ENCODE measurements around the gene DPAGT1.
"Not testable (repeated sequence)": the region's sequence is repeated elsewhere in the genome, so short reads cannot be mapped to it uniquely, and the experiment has no call there.

Gene DPAGT1

GRCh38 chr11:119059128-119059527, 42.5 kb downstream of the DPAGT1 start:
- not testable (repeated sequence) for DNase-seq (ENCODE audit: low read depth in 3 of 3, low spot score in 1 of 3)

- peak; percentile 97 to 99 (median 98) for DNase-seq (ENCODE audit: low read depth in 3 of 3, low spot score in 1 of 3)
Observed at GRCh38 chr11:119057000-119057769, 44.5 kb downstream of the DPAGT1 start, which contains the start of gene HYOU1. HYOU1 (minus strand) TSS chr11:119057205; CDS start chr11:119056160, 1,045 bp downstream.

- DNase-seq (ENCODE audit: low read depth in 3 of 3, low spot score in 1 of 3) = peak in 1 of 3 donors; percentile 18
Observed at GRCh38 chr11:119056421-119056999, 45.1 kb downstream of the DPAGT1 start.

- no peak for DNase-seq (ENCODE audit: low read depth in 3 of 3, low spot score in 1 of 3)
Observed at GRCh38 chr11:119055901-119056300, 45.8 kb downstream of the DPAGT1 start.

GRCh38 chr11:119054418-119054817, 47.2 kb downstream of the DPAGT1 start:
- DNase-seq (ENCODE audit: low read depth in 3 of 3, low spot score in 1 of 3) = no peak

GRCh38 chr11:119052163-119052814, 49.4 kb downstream of the DPAGT1 start:
- DNase-seq (ENCODE audit: low read depth in 3 of 3, low spot score in 1 of 3) = no peak

GRCh38 chr11:119051440-119052162, 50.1 kb downstream of the DPAGT1 start:
- DNase-seq (ENCODE audit: low read depth in 3 of 3, low spot score in 1 of 3) = no peak

- DNase-seq (ENCODE audit: low read depth in 3 of 3, low spot score in 1 of 3) = no peak
Observed at GRCh38 chr11:119049081-119049480, 52.6 kb downstream of the DPAGT1 start.

- no peak for DNase-seq (ENCODE audit: low read depth in 3 of 3, low spot score in 1 of 3)
Observed at GRCh38 chr11:119048644-119049043, 53.0 kb downstream of the DPAGT1 start.

GRCh38 chr11:119047205-119047604, 54.4 kb downstream of the DPAGT1 start:
- DNase-seq (ENCODE audit: low read depth in 3 of 3, low spot score in 1 of 3) = no peak
